SIG-M5 (cell line): ENCODE measurements around the gene SIPA1L3.

Experiments
- DNase-seq: peaks from one replicate; lab custom pipeline; 2025; lab: John Stamatoyannopoulos, UW

Gene SIPA1L3

GRCh38 chr19:37950471-37951175 lies 43.6 kb downstream of the SIPA1L3 start:
- DNase-seq = no peak

GRCh38 chr19:37951816-37952210 lies 44.8 kb downstream of the SIPA1L3 start:
- DNase-seq = no peak

GRCh38 chr19:37953171-37953917 lies 46.3 kb downstream of the SIPA1L3 start:
- no peak for DNase-seq

- DNase-seq = no peak
Observed at GRCh38 chr19:37953918-37954303, 46.9 kb downstream of the SIPA1L3 start.

GRCh38 chr19:37954421-37954874 lies 47.4 kb downstream of the SIPA1L3 start:
- no peak for DNase-seq

GRCh38 chr19:37955986-37956385 lies 49.0 kb downstream of the SIPA1L3 start:
- no peak for DNase-seq

GRCh38 chr19:37957176-37957575 lies 50.2 kb downstream of the SIPA1L3 start:
- DNase-seq = no peak

- DNase-seq = no peak
Observed at GRCh38 chr19:37959665-37960114, 52.7 kb downstream of the SIPA1L3 start.

- DNase-seq = no peak
Observed at GRCh38 chr19:37961198-37961597, 54.2 kb downstream of the SIPA1L3 start.

GRCh38 chr19:37963190-37963936 lies 56.4 kb downstream of the SIPA1L3 start:
- DNase-seq = no peak

- no peak for DNase-seq
Observed at GRCh38 chr19:37964109-37964508, 57.1 kb downstream of the SIPA1L3 start.

- DNase-seq = no peak
Observed at GRCh38 chr19:37966211-37966661, 59.2 kb downstream of the SIPA1L3 start.

GRCh38 chr19:37966662-37967231 lies 59.7 kb downstream of the SIPA1L3 start:
- no peak for DNase-seq

- DNase-seq = no peak
Observed at GRCh38 chr19:37969695-37970094, 62.7 kb downstream of the SIPA1L3 start.

- no peak for DNase-seq
Observed at GRCh38 chr19:37970699-37971098, 63.7 kb downstream of the SIPA1L3 start.

- DNase-seq = no peak
Observed at GRCh38 chr19:37972803-37973202, 65.8 kb downstream of the SIPA1L3 start.

- DNase-seq = no peak
Observed at GRCh38 chr19:37973666-37974065, 66.7 kb downstream of the SIPA1L3 start.

- no peak for DNase-seq
Observed at GRCh38 chr19:37975071-37975470, 68.1 kb downstream of the SIPA1L3 start.

- DNase-seq = no peak
Observed at GRCh38 chr19:37975596-37976515, 68.8 kb downstream of the SIPA1L3 start.

GRCh38 chr19:37977391-37977790 lies 70.4 kb downstream of the SIPA1L3 start:
- no peak for DNase-seq

- DNase-seq = no peak
Observed at GRCh38 chr19:37977992-37978391, 71.0 kb downstream of the SIPA1L3 start.
